RKO (cell line): Measurements from ENCODE around the gene SMAD6.

Experiments
- DNase-seq: peaks from one replicate; pipeline ENCODE4 v3.0.0-alpha.2; 2016; ENCODE audit warnings: low spot score

SMAD6 gene

DNA sequence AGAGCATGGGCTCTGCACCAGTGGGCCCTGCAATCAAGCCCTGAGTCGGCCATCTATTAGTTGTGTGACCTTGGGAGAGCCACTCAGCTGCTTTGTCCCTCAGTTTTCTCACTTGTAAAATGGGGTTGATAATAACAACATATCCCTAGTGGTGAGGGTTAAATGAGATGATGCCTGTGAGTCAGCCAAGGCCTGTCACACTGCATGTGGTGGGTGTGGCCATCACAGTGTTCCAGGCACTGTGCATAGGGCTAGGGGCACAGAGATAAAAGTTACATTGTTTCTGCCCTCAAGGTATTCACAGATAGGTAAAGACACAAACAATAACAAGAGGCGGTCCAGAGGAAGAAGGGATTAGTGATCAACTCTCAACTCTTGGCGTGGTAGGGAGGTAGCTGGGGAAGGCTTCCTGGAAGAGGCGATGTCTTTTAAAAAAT is 19.5 kb downstream of the SMAD6 start:
- no peak for DNase-seq

DNA sequence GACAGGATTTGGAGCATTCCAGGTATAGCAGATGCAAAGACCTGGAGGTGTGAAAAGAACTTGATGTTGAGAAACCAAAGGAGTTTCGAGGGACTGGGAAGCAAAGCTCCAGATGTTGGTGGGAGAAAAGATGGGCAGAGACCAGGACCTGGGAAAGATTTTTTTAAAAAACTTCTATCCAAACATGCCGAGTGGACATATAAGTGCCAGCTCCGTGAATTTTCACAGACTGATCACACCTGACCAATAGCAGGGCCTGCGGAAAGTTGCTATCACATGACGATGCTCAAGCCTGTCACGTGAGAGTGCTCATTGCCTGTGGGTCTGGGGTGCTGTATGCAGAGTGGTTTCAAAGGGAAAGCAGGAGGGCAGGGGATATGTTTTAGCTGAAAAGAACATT is 19.9 kb downstream of the SMAD6 start:
- no peak for DNase-seq

DNA sequence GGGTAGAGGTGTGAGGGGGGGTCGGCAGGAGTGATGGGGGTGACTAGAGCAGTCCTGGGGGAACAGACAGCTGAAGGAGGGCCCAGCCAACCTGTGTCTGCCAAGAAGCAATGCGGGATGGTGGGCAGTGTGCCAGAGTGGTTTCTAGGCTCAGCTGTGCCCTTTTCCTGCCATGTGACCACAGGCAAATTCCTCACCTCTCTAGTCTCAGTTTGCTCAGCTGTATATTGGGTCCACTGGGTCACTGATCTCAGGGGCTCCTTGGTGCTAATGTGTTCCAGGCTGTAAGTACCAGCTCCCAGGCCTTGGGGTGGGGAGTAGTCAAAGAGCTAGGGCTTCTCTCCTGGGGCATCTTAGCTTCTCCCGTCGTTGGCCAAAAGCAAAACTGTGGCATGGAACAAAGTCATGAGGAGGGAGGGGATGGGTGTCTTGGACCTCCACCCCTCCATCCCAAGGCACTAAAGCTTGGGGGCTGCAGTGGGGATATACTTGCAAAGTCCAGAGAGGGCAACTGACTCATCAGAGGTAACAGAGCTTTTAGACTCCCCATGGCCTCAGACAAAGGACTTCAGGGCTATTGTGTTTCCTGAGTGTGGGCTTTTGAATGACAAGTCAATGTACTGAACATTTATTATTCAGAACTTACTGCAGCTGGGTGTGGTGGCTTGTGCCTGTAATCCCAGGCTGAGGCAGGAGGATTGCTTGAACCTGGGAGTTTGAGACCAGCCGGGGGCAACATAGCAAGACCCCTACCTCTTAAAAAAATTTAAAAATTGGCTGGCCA is 20.9 kb downstream of the SMAD6 start:
- DNase-seq, result no peak

DNA sequence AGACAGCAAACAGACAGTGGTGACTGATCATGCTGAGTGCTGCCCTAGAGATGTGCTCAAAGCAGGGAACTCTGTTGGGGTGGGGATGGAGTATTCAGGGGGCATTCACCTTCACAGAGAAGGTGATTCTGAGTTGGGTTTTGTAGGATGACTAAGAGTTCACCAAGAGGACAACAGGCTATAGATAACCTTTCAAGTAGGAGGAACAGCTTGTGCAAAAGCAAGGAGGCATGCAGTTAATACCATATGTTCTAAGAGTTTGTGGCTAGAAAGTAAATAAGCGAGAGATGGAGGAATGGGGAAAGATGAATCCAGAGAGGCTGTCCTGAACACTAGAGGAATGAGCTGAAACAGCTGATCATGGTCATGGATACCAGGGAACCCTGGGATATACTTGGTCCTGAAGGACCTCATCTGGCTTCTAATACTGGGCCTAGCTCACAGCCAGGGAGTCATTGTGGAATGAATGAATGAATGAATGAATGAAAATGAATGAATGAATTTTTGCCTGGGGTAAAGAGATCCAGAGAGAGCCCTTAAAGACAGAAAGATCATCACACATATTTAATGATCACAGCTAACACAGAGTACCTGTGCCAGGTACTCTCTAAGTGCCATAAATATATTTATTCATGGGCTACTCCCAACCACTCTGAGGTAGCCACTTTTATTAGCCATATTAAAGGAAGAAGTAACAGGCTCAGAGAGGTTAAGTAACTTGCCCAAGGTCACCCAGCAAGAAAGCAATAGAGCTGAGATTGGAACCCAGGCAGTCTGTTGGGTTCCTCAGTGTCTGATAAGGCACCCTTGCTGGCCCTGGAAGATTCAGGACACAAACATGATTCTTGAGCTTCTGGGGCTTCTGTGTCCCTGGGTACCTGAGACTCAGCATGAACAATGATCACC is 22.0 kb downstream of the SMAD6 start:
- DNase-seq, result no peak

DNA sequence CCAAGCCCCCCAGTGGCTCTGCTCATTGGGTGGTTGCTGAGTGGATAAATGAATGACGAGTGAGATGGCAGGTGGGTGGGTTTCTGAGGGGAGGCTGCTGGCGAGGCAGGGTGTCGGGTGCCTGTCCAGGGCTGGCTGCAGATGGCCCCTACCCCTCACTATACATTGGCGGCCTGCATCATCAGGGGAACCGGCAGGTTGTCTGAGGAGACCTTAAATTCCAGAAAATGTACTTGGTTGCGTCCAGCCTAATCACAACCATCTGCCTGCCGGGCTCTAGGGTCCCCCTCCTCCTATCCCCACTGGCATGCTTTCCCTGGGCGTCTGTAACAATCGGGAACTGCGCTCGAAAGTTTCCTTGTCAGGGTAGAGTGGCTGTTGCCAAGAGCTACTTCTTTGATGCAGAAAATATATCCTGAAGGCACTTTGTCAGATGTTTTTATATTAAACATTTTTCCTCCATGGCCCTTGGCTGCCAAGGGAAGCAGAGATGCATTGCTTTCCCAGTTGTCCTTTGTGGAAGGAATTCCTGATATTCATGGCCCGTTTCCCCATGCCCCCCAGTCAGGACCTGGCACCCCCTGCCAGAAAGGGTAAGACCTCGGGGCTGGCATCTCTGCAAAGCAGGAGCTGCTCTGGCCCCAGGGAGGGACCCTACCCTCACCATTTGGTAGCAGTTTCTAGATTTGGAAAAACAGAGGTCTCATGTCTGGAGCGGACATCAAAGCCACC is 22.9 kb downstream of the SMAD6 start:
- no peak for DNase-seq

DNA sequence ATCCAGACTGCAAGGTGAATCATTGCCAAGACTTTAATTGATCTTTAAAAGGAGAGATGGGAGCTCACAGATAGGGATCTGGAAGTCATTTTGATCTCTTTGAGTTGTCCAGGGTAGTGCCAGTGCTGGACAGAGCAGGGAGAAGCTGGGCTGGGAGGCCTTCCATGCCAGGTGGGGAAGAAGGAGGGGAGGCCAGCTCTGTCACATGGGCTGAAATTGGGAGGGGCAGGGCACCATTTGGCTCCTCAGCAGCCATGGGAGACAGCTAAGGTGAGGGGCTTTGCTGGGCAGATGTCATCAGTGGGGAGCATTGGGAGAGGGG is 23.4 kb downstream of the SMAD6 start:
- no peak for DNase-seq

DNA sequence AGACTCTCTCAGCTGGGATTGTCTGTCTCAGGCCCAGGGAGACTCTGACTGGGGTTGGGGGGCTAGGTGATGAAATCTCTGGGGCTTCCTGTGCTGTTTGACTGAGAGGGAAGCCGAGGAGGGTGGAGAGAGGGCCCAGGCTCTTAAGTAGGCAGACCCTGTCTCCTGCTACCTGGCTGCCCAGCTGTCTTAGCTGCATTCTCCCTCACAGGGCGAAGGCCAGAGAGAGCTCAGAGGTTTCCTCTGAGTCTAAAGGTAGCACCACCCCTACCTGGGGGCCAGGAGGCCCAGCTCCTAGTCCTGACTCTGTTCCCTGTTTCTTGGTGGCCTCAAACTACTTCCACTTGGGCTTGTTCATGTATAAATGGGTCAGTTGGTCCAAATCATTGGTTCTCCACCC is 24.4 kb downstream of the SMAD6 start:
- DNase-seq, result no peak

DNA sequence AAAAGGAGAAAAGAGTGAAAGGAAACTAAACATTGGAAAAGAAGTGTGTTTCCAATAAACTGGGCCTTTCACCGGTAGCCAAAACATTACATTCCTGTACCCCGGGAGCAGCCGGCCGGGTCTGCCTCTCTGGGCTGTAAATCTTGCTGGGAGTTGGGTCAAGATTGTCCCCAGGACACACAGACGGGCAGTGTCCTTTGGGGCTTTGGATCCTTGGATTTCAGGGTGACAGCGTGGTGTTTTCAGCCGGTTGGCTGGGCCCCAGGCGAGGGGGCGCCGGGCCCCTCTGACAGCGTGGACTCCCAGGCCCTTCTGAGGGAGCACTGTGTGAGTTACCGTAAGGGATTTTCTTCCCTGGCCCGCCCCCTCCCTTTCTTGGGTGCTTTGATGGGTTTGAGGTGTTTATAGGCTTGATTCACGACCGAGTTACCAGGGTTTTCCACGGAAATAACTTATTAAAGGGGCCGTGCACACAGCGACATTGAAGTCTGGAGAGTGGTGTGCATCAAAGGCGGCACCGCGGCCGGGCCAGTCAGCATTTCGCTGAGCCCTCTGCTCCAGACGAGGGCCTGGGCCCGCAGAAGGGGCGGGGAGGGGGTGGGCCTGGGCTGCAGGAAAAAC is 27.4 kb downstream of the SMAD6 start:
- DNase-seq, result no peak

DNA sequence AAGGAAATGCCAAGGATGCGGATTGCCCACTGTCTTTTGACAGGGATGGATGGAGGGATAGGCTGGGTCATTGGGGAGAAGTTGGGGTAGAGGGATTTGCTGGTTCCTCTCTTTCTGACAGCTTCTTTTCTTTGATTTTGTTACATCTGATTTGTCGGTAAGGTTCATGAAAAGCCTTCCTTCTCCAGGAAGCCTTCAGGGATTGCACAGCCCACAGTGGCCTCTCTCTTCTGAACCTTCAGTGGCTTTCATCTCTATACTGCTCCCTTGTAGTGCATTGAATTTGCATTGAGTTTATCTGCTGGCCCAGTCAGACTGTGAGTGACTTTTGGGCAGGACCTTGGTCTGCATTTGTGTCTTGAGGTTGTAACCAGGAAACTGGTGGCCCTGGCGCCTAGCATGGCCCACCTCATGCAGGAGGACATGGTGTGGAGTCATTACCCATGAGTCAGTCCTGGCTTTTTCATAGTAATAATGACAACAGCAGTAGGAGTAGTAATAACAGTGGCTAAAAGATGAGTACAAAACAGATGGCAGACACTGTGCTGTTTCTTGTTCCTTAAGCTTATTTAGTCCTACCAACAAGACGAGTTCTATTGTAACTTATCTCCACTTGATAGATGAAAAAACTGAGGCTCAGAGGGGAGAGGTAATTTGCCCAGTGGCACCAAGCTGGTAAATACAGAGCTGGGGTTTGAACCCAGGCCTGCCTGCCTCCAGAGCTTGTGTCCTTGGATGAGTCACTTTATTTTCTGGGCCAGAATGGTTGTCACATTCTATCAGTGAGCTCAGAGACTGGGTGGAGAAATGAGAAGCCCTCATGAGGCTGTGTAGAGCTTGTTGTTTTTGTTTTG is 28.4 kb downstream of the SMAD6 start:
- peak; percentile 16 for DNase-seq

DNA sequence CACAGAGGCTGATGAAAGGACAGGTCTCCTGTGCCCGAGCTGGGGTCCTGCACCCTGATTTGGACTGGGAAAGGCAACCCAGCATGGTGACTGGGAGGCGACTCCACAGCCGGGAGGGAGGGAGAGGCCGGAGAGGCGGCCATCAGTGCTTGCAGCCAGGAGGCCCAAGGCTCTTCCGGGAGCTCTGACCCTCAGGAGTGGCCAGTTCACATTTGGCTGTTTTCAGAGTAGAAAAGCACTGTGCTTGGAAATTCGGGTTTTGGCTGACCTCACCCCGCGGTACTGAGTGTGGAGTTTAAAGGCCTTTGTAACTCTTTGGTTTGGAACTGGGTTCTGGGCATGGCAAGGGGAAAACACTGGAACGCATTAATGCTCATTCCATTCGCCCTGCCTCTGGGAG is 31.9 kb downstream of the SMAD6 start:
- no peak for DNase-seq

DNA sequence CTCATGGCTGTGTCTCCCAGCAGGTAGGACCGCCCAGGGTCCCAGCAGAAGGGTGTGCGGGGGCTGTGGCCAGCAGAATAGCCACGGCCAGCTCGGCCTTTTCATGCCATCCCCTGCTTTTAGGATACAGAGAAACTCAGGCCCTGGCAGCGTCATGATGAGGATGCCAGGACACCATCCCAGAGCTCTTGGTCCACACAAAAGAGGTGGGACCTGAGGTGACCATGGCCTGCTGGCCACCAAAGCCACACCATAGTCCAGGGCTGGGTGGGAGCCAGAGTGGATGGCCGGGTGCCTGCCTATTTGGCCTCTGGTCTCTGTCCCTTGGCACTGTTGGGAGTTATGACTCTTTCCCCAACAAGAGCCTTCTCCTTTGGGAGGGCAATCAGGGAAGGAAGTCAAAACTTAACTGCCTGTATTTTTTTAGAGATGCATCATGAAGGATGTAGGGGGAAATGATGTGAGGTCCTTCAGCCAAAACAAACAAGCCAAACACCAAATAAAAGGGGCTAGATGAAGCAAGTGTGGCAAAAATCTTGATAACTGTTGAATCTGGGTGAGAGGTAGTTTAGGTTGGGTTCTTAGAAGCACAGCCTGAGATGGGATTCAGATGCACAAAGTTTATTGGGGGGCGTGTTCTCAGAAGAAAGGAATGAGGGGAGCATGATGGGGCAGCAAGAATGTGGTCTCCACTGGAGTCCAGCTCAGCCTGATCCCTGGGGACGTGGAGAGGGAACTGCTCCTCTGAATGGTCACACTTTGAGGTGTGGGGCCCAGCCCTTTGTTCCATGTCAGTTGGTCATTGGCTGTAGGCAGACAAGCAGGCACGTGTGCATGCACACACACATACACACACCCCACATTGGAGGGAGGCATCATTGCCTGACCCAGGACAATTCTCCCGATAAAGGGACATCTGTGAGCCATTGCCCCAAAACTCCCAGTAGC is 33.2 kb downstream of the SMAD6 start:
- DNase-seq, result no peak

DNA sequence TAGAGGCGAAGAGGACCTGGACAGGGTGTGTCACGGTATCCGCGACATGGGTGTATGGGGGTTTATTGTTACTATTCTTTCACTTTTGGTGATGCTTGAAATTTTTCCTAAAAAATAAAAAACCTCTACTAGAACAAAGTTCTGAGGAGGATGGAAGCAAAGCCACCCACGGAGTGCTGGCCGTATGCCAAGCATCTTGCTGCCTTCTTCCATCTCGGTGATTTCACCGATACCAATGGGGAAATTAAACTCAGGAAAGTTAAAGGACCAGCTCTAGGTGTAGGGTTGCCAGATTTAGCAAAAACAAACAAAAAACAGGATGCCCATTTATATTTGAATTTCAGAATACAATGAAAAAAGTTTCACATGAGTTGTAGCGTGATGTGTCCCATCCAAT is 33.9 kb downstream of the SMAD6 start:
- DNase-seq, result no peak

DNA sequence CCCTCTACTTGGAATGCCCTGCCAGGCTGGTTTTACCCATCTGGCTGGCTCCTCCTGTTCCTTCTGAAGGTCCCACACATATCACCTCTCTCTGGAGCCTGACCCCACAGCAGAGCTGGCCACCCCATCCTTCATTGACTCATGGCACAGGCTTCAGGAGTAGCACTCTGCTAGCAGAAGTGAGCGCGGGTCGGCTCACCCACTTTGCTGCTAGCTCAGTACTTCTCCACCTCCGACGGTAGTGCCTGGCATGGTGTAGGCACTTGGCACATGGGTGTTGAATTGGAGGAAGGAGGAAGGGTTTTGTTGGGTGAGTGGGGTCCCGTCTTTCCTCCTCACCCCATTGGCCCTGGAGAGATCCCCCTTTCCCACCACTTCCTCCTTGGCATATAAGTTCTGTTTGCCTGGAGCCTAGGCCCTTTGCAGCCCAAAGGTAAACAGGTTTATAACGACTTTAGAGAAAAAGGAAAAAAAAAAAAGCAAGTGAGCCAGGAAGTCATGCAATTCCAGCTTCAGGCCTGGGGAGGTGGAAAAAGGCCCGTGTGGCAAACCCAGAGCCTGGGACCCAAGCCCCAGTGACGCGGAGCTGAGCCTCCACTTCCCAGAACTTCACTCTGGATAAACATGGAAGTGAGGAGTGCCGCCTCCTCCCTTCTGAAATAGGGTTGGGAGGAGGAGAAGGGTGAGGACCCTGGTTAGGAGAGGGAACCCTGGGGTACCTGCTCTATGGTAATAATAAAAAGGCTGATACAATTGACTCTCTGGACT is 35.4 kb downstream of the SMAD6 start:
- no peak for DNase-seq

DNA sequence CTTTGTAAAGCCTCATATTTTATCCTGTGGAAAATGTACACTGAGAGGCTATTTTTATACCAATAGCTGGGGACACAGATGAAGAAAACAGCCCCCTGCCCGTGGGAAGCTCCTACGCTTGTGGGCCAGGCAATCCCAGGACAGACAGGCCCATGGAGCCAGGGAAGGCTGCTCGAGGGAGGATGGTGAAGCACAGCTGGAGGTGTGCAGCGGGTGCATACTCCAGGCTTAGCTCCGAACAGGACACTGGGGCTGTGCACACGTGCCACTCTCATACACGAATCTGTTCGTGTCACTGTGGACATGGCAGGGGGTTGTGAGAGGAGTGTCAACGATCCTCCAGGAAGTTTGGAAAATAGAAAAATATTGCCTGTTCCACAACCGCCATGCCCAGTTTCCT is 36.1 kb downstream of the SMAD6 start:
- no peak for DNase-seq

DNA sequence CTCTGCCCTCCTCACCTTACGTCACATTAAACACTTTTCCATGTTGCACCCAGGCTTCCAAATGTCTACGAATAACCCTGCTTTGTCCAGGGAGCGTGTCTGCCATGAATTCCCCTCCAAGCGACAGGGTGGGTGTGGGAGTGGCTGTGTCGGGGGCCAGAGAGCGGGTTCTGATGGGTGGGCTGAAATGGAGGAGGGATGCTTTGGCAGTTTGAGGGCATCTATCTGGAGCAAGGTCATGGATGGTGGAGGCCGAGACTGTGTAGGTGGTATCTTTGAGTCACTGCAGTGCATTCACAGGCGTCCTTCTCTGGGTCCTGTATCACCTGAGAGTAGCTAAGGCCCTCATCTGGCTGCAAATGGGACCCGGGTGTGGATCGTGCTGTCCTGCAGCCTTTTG is 36.6 kb downstream of the SMAD6 start:
- DNase-seq, result no peak

DNA sequence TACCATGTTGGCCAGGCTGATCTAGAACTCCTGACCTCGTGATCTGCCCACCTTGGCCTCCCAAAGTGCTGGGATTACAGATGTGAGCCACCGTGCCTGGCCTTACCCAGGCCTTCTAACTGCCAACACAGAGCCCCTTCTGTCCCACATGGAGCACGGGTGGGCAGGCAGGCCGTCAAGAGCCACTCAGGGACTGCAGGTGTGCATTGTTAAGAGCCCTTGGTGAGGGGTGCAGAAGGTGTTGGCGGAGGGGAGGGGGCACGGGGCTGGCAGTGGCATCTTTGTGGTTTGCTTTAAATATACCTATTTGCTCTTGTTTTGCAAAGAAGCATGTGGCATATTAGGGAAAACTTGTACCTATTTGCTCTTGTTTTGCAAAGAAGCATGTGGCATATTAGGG is 37.3 kb downstream of the SMAD6 start:
- DNase-seq, result no peak

DNA sequence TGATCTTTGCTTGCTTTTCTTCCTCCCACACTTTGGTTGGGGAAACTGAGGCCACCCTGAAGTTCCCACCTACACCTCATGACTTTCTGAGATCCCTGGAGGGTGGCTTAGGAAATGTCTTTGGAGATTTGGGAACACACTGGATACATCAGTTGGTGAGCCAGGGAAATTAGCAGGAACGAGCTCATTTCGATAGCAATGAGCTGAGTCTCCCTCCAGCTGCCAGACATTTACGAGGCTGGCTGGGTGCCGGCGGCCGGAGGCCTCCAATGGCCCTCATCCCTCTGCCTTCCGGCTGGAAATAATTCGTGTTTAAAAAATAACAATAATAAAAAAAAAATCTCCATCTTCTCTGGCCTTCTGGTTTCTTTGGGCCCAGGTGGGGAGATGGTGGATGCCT is 38.8 kb downstream of the SMAD6 start:
- DNase-seq, result no peak

DNA sequence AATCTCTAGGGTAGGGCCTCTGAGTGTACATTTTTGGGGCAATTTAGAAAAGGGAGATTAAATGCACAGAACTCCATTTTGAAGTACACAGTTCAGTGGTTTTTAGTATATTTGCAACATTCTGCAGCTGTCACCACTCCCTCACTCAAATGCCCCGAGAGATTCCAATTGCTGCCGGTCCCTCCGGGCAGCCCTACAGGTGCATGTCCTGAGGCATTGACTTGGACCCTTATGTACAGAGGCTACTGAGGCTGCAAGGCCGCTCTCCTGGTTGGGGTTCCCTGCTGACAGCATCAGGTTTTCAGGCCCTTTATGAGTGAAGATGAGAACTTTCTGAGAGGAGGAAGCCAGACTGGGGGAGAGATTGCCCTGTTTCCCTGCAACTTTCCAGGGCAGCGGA is 39.6 kb downstream of the SMAD6 start:
- DNase-seq, result no peak

DNA sequence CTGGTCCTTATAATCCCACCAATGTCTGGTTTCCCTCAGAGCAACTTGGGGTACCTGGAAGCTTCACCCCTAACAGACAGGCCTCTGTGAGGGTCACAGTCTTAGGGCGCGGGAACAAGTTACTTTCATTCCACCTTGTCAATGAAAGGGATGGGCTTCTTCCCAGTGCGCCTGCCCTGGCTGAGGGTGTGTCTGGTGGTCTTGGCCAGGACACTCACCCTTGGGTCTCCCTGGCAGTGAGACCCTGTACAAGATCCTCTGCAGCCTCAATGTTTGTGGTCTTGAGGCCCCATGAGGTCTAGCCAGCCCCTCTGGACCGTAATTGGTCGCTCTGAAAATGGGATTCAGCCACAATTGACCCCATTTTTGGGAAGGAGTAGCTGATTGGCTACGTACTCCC is 40.2 kb downstream of the SMAD6 start:
- DNase-seq, result no peak

DNA sequence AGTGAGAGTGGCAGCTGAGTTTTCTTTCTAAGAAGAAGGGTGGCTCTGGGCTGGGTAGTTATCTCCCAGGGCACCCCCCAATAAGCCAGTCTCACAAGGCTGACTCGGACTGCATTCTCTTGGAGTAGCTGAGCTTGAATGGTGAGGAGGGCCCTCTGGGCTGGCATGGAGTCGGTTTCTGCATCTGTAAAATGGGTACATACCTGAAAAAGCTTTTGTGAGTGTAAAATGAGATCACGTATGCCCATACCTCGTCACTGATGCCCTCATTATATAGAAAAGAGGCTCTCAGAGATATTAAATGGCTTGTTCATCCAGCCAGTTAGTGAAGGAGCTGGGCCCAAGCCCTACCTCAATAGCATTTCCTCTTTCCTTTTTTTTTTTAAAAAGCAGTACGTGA is 41.2 kb downstream of the SMAD6 start:
- DNase-seq, result no peak
